GM19238 (cell line): Measurements from ENCODE around the gene C22orf15.
"Not testable (repeated sequence)": the region's sequence is repeated elsewhere in the genome, so short reads cannot be mapped to it uniquely, and the experiment has no call there.

ENCODE experiments used
- DNase-seq: peaks from one replicate; pipeline ENCODE4 v3.0.0; 2011; ENCODE audit warnings: low spot score; ENCODE audit not compliant: insufficient read length

Gene C22orf15

GRCh38 chr22:23762842-23763578, at the start of gene C22orf15:
Gene C22orf15 (plus strand): TSS chr22:23762990. CDS start chr22:23763307, 317 bp downstream.
- DNase-seq: no peak

- no peak for DNase-seq
Measured at GRCh38 chr22:23713696-23714595, 48.8 kb upstream of the C22orf15 start.

- DNase-seq: no peak
Measured at GRCh38 chr22:23714596-23715578, 47.9 kb upstream of the C22orf15 start.

- no peak for DNase-seq
Measured at GRCh38 chr22:23715806-23716375, 46.9 kb upstream of the C22orf15 start.

GRCh38 chr22:23716811-23717801, 45.7 kb upstream of the C22orf15 start:
- peak; percentile 85 for DNase-seq

GRCh38 chr22:23718371-23719165, 44.2 kb upstream of the C22orf15 start:
- no peak for DNase-seq

- no peak for DNase-seq
Measured at GRCh38 chr22:23720855-23721254, 41.9 kb upstream of the C22orf15 start.

- DNase-seq: no peak
Measured at GRCh38 chr22:23722160-23722559, 40.6 kb upstream of the C22orf15 start.

- DNase-seq: no peak
Measured at GRCh38 chr22:23722724-23723123, 40.1 kb upstream of the C22orf15 start.

- DNase-seq: not testable (repeated sequence)
Measured at GRCh38 chr22:23728108-23728507, 34.7 kb upstream of the C22orf15 start.

- DNase-seq: no peak
Measured at GRCh38 chr22:23737696-23738095, 25.1 kb upstream of the C22orf15 start.

GRCh38 chr22:23742505-23743264, 20.1 kb upstream of the C22orf15 start:
- DNase-seq: no peak

GRCh38 chr22:23743303-23743705, 19.5 kb upstream of the C22orf15 start:
- no peak for DNase-seq

- no peak for DNase-seq
Measured at GRCh38 chr22:23744001-23744400, 18.8 kb upstream of the C22orf15 start.

- no peak for DNase-seq
Measured at GRCh38 chr22:23744485-23744884, 18.3 kb upstream of the C22orf15 start.

- DNase-seq: no peak
Measured at GRCh38 chr22:23745791-23746190, 17.0 kb upstream of the C22orf15 start.

GRCh38 chr22:23749841-23750301, 12.9 kb upstream of the C22orf15 start:
- DNase-seq: no peak

GRCh38 chr22:23750367-23750713, 12.4 kb upstream of the C22orf15 start:
- DNase-seq: no peak
